AG04450 (cell line): Measurements from ENCODE around the gene EDEM3. TPM values are rescaled to one million over a fixed set of nuclear protein-coding genes. Genes with fewer than 3 reads are reported as not detected.
"Not testable (repeated sequence)": the region's sequence is repeated elsewhere in the genome, so short reads cannot be mapped to it uniquely, and the experiment has no call there.

Experiments used
- CTCF ChIA-PET: fragments of 300-600, 350-600 bp; formaldehyde crosslinking; extraction: SDS; loops from one replicate; lab custom pipeline; 2022; ENCODE audit warnings: antibody characterized with exemption, inconsistent platforms; lab: Charles Lee
- POLR2A ChIA-PET: fragments of 350-600 bp; formaldehyde crosslinking; extraction: SDS; loops from one replicate; lab custom pipeline; 2021; ENCODE audit warnings: antibody characterized with exemption, inconsistent platforms; lab: Yijun Ruan, JAX
- DNase-seq: peaks from one replicate; pipeline ENCODE4 v3.0.0-alpha.2; 2011; ENCODE audit warnings: low read depth, low spot score
- H3K27ac ChIP-seq: one replicate; pipeline ENCODE4 v1.5.1; 2012; ENCODE audit warnings: low read depth, low read length, control low read depth
- H3K27me3 ChIP-seq: one replicate; pipeline ENCODE4 v1.6.0; 2012; ENCODE audit warnings: low read length; ENCODE audit not compliant: control insufficient read depth, insufficient read depth
- H3K4me3 ChIP-seq: 2 replicates; pipeline ENCODE4 v1.5.1; 2011; ENCODE audit warnings: mild to moderate bottlenecking, low read depth, low read length, control low read depth
- H3K9me3 ChIP-seq: 2 replicates; pipeline ENCODE4 v1.5.1; 2012; ENCODE audit warnings: low read length; ENCODE audit not compliant: control insufficient read depth, insufficient read depth
- CTCF ChIP-seq: IDR thresholded peaks from 2 replicates; pipeline ENCODE4 v1.5.1; 2011; ENCODE audit warnings: low read depth, low read length, control low read depth, inconsistent platforms
- polyA plus RNA-seq: library from polyadenylated mRNA; depleted of rRNA; stranded (reverse); fragments of >200 nt; gene quantifications from 2 replicates; pipeline ENCODE4 v1.2.3, GENCODE V29; 2011

Gene EDEM3
- polyA plus RNA-seq, 1 experiment, result 26.1 TPM

GRCh38 chr1:184684285-184685074 lies 70.2 kb downstream of the EDEM3 start:
- DNase-seq, result no peak
- CTCF ChIA-PET, result interaction anchor here (1.4 kb wide), 1 partner anchor 20 kb away, joined by 4 read pairs; no protein-coding TSS in a partner anchor

GRCh38 chr1:184682956-184683355 lies 71.7 kb downstream of the EDEM3 start:
- CTCF ChIA-PET, result interaction anchor here (1.5 kb wide), 2 partner anchors 9 to 19 kb away, joined by 3 to 7 read pairs; no protein-coding TSS in a partner anchor
- no peak for TF ChIP-seq CTCF
- peaks cover 3% of the 10 kb centered on the region for H3K27me3 ChIP-seq

More at GRCh38 chr1:184684285-184685074, 70.2 kb downstream of the EDEM3 start:
- Histone ChIP-seq H3K9me3 (no peaks in the 10 kb centered on the region; the same call in 1 of the 2 replicates), H3K4me3 (no peak overlapping the region), H3K27ac (no peak overlapping the region), H3K27me3 (peaks cover 3% of the 10 kb centered on the region)
- no peak for TF ChIP-seq CTCF
- POLR2A ChIA-PET, result no interaction called here

GRCh38 chr1:184680611-184681225 lies 73.9 kb downstream of the EDEM3 start:
- H3K4me3 ChIP-seq, POLR2A ChIA-PET, DNase-seq, H3K9me3 ChIP-seq, H3K27me3 ChIP-seq, H3K27ac ChIP-seq: not testable (repeated sequence)
- CTCF ChIA-PET, result interaction anchor here (6.2 kb wide), 1 partner anchor 17 kb away, joined by 37 read pairs; no protein-coding TSS in a partner anchor

More at GRCh38 chr1:184682956-184683355, 71.7 kb downstream of the EDEM3 start:
- DNase-seq, result no peak
- H3K27ac ChIP-seq, result no peak overlapping the region
- no peaks in the 10 kb centered on the region; the same call in 1 of the 2 replicates for H3K9me3 ChIP-seq
- POLR2A ChIA-PET, result no interaction called here
- no peak overlapping the region for H3K4me3 ChIP-seq

GRCh38 chr1:184679472-184679871 lies 75.2 kb downstream of the EDEM3 start:
- H3K9me3 ChIP-seq, H3K4me3 ChIP-seq, H3K27me3 ChIP-seq, H3K27ac ChIP-seq, POLR2A ChIA-PET, DNase-seq: not testable (repeated sequence)
- CTCF ChIA-PET, result interaction anchor here (1.2 to 6.2 kb wide), 2 partner anchors 16 to 292 kb away, joined by 3 to 37 read pairs; no protein-coding TSS in a partner anchor

GRCh38 chr1:184677344-184677743 lies 77.3 kb downstream of the EDEM3 start:
- Histone ChIP-seq H3K27ac (no peak overlapping the region), H3K4me3 (no peak overlapping the region), H3K9me3 (no peaks in the 10 kb centered on the region; the same call in 1 of the 2 replicates), H3K27me3 (no peaks in the 10 kb centered on the region)
- ChIA-PET POLR2A (no interaction called here), CTCF (interaction anchor here (1.6 to 6.2 kb wide), 3 partner anchors 12 to 15 kb away, joined by 3 to 37 read pairs (median 4); no protein-coding TSS in a partner anchor)
- TF ChIP-seq CTCF, result no peak
- DNase-seq, result no peak
